HepG2 (cell line): ENCODE measurements around the gene ITIH3. TPM values are rescaled to one million over a fixed set of nuclear protein-coding genes. Genes with fewer than 3 reads are reported as not detected.

ENCODE experiments used
- CAMTA2 ChIP-seq: sonication (generic); formaldehyde crosslinking; IDR thresholded peaks from 2 replicates; pipeline ENCODE4 v1.4.0; 2020; ENCODE audit warnings: mild to moderate bottlenecking, missing genetic modification reagents, borderline replicate concordance
- FIP1L1 ChIP-seq: fragments of 200-400 bp; formaldehyde crosslinking; IDR thresholded peaks from 2 replicates; pipeline ENCODE4 v1.6.1; 2018; ENCODE audit warnings: low read depth, mild to moderate bottlenecking, low read length, moderate library complexity, borderline replicate concordance; ENCODE audit not compliant: insufficient read depth
- GATA4 ChIP-seq: sonication (generic); IDR thresholded peaks from 2 replicates; pipeline ENCODE4 v1.6.1; 2016; ENCODE audit warnings: antibody characterized with exemption, low read depth, borderline replicate concordance
- ISL2 ChIP-seq: sonication (generic); formaldehyde crosslinking; IDR thresholded peaks from 2 replicates; pipeline ENCODE4 v1.5.0; 2020; ENCODE audit warnings: missing genetic modification reagents
- KDM5B ChIP-seq: sonication (generic); formaldehyde crosslinking; IDR thresholded peaks from 2 replicates; pipeline ENCODE4 v1.4.0; 2020; ENCODE audit warnings: missing genetic modification reagents, mild to moderate bottlenecking, borderline replicate concordance
- MIXL1 ChIP-seq: IDR thresholded peaks from 2 replicates; pipeline ENCODE4 v1.6.1; 2016
- SRY ChIP-seq: sonication (generic); formaldehyde crosslinking; IDR thresholded peaks from 2 replicates; pipeline ENCODE4 v1.8.0; 2022; ENCODE audit warnings: mild to moderate bottlenecking, missing genetic modification reagents
- TOPORS ChIP-seq: sonication (generic); formaldehyde crosslinking; IDR thresholded peaks from 2 replicates; pipeline ENCODE4 v1.8.0; 2023; ENCODE audit warnings: mild to moderate bottlenecking, missing genetic modification reagents
- ZNF557 ChIP-seq: sonication (generic); formaldehyde crosslinking; IDR thresholded peaks from 2 replicates; pipeline ENCODE4 v1.4.0; 2020; ENCODE audit warnings: missing genetic modification reagents
- polyA plus RNA-seq, 8 experiments: library from polyadenylated mRNA; depleted of rRNA in 3 of 8; stranded (reverse) in 7 of 8; unstranded in 1 of 8; fragments of >200 nt; fragmentation: Illumina TruSeq in 4 of 8; extraction: Trizol in 4 of 8; gene quantifications; 2 replicates each; pipeline versions ENCODE4 v1.2.1 to v1.2.3, GENCODE V29; 2011 to 2016; ENCODE audit warnings: low read depth in 4 of 8, missing spikeins in 1 of 8, mixed read lengths in 1 of 8; ENCODE audit not compliant: insufficient read depth in 1 of 8
- total RNA-seq, 5 experiments: library from RNA; depleted of rRNA; stranded (reverse); fragments of >200 nt; fragmentation: Illumina TruSeq; extraction: Trizol; gene quantifications; 2 replicates each; pipeline ENCODE4 v1.2.3, GENCODE V29; 2016; ENCODE audit warnings: low read depth in 1 of 5
- TF ChIP-seq, protein P1 (sequence below): sonication (generic); formaldehyde crosslinking; IDR thresholded peaks from 2 replicates; pipeline ENCODE4 v1.4.0; 2020; ENCODE audit warnings: mild to moderate bottlenecking, missing genetic modification reagents, borderline replicate concordance
- TF ChIP-seq, protein P2 (sequence below): sonication (generic); formaldehyde crosslinking; IDR thresholded peaks from 2 replicates; pipeline ENCODE4 v1.4.0; 2020; ENCODE audit warnings: missing genetic modification reagents
- TF ChIP-seq, protein P3 (sequence below): sonication (generic); formaldehyde crosslinking; IDR thresholded peaks from 2 replicates; pipeline ENCODE4 v1.5.0; 2020; ENCODE audit warnings: missing genetic modification reagents
- TF ChIP-seq, protein P4 (sequence below): IDR thresholded peaks from 2 replicates; pipeline ENCODE4 v1.6.1; 2012; ENCODE audit warnings: low read length, improper control_type of control experiment
- TF ChIP-seq, protein P5 (sequence below): sonication (generic); formaldehyde crosslinking; IDR thresholded peaks from 2 replicates; pipeline ENCODE4 v1.4.0; 2020; ENCODE audit warnings: missing genetic modification reagents

The ITIH3 gene
- total and polyA plus RNA-seq, 2 of the 13 experiments (the other 11 are each of a cell fraction or from before 2014, with no cell fraction given) = 105 to 632 TPM

DNA sequence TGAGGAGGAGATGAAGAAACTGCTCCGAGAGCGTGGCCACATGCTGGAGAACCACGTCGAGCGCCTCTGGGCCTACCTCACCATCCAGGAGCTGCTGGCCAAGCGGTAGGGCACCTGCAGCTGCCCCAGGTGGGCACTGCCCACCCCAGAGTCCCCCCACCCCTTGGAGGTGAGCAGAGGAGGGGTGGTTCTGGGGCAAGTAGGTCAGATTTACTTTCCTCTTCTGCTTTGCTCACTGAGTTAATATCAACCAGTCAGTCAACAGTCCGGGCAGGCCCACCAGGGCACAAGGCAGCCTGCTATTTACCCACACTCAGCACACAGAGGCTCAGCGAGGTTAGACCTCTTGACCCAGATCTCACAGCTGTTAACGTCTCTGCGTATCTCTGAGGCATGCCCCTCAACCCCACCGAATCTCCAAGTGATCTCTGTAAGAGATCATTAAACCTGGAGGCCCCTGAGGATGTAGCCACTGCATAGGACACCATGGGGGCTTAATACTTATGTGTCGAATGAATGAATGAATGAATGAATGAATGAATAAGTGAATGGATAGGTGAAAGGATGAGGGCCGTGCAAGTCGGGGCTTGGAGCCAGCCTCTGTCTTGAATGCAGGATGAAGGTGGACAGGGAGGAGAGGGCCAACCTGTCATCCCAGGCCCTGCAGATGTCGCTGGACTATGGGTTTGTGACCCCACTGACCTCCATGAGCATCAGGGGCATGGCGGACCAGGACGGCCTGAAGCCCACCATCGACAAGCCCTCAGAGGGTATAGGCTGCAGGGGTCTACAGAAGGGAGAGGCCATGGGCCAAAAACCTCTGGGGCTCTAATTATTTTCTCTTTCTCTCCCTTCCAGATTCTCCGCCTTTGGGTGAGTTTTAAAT is 8.0 kb upstream of the ITIH3 start (continued):
- TF ChIP-seq, protein P1, sequence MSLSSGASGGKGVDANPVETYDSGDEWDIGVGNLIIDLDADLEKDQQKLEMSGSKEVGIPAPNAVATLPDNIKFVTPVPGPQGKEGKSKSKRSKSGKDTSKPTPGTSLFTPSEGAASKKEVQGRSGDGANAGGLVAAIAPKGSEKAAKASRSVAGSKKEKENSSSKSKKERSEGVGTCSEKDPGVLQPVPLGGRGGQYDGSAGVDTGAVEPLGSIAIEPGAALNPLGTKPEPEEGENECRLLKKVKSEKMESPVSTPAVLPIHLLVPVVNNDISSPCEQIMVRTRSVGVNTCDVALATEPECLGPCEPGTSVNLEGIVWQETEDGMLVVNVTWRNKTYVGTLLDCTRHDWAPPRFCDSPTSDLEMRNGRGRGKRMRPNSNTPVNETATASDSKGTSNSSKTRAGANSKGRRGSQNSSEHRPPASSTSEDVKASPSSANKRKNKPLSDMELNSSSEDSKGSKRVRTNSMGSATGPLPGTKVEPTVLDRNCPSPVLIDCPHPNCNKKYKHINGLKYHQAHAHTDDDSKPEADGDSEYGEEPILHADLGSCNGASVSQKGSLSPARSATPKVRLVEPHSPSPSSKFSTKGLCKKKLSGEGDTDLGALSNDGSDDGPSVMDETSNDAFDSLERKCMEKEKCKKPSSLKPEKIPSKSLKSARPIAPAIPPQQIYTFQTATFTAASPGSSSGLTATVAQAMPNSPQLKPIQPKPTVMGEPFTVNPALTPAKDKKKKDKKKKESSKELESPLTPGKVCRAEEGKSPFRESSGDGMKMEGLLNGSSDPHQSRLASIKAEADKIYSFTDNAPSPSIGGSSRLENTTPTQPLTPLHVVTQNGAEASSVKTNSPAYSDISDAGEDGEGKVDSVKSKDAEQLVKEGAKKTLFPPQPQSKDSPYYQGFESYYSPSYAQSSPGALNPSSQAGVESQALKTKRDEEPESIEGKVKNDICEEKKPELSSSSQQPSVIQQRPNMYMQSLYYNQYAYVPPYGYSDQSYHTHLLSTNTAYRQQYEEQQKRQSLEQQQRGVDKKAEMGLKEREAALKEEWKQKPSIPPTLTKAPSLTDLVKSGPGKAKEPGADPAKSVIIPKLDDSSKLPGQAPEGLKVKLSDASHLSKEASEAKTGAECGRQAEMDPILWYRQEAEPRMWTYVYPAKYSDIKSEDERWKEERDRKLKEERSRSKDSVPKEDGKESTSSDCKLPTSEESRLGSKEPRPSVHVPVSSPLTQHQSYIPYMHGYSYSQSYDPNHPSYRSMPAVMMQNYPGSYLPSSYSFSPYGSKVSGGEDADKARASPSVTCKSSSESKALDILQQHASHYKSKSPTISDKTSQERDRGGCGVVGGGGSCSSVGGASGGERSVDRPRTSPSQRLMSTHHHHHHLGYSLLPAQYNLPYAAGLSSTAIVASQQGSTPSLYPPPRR (CRISPR knock-in tag) = peak; percentile 91; the same call in 1 of the 2 replicates
- 0 out of 2 replicates have a peak, but pooled peaks have one; percentile 42 for TF ChIP-seq SRY (CRISPR knock-in tag)
- no peak for TF ChIP-seq CAMTA2 (CRISPR knock-in tag)
- TF ChIP-seq ISL2 (CRISPR knock-in tag) = peak; percentile 68
- TF ChIP-seq ZNF557 (CRISPR knock-in tag) = no peak
- no peak; the same call in 1 of the 2 replicates for TF ChIP-seq GATA4
- TF ChIP-seq, protein P2, sequence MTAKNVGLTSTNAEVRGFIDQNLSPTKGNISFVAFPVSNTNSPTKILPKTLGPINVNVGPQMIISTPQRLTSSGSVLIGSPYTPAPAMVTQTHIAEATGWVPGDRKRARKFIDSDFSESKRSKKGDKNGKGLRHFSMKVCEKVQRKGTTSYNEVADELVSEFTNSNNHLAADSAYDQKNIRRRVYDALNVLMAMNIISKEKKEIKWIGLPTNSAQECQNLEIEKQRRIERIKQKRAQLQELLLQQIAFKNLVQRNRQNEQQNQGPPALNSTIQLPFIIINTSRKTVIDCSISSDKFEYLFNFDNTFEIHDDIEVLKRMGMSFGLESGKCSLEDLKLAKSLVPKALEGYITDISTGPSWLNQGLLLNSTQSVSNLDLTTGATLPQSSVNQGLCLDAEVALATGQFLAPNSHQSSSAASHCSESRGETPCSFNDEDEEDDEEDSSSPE (CRISPR knock-in tag) = no peak
- no peak for TF ChIP-seq FIP1L1
- TF ChIP-seq, protein P3, sequence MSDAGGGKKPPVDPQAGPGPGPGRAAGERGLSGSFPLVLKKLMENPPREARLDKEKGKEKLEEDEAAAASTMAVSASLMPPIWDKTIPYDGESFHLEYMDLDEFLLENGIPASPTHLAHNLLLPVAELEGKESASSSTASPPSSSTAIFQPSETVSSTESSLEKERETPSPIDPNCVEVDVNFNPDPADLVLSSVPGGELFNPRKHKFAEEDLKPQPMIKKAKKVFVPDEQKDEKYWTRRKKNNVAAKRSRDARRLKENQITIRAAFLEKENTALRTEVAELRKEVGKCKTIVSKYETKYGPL (CRISPR knock-in tag) = no peak
- peak; percentile 45; the same call in 1 of the 2 replicates for TF ChIP-seq TOPORS (CRISPR knock-in tag)
- 0 out of 2 replicates have a peak, but pooled peaks have one; percentile 44 for TF ChIP-seq MIXL1 (CRISPR knock-in tag)
- TF ChIP-seq, protein P4, sequence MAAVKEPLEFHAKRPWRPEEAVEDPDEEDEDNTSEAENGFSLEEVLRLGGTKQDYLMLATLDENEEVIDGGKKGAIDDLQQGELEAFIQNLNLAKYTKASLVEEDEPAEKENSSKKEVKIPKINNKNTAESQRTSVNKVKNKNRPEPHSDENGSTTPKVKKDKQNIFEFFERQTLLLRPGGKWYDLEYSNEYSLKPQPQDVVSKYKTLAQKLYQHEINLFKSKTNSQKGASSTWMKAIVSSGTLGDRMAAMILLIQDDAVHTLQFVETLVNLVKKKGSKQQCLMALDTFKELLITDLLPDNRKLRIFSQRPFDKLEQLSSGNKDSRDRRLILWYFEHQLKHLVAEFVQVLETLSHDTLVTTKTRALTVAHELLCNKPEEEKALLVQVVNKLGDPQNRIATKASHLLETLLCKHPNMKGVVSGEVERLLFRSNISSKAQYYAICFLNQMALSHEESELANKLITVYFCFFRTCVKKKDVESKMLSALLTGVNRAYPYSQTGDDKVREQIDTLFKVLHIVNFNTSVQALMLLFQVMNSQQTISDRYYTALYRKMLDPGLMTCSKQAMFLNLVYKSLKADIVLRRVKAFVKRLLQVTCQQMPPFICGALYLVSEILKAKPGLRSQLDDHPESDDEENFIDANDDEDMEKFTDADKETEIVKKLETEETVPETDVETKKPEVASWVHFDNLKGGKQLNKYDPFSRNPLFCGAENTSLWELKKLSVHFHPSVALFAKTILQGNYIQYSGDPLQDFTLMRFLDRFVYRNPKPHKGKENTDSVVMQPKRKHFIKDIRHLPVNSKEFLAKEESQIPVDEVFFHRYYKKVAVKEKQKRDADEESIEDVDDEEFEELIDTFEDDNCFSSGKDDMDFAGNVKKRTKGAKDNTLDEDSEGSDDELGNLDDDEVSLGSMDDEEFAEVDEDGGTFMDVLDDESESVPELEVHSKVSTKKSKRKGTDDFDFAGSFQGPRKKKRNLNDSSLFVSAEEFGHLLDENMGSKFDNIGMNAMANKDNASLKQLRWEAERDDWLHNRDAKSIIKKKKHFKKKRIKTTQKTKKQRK = no peak
- TF ChIP-seq, protein P5, sequence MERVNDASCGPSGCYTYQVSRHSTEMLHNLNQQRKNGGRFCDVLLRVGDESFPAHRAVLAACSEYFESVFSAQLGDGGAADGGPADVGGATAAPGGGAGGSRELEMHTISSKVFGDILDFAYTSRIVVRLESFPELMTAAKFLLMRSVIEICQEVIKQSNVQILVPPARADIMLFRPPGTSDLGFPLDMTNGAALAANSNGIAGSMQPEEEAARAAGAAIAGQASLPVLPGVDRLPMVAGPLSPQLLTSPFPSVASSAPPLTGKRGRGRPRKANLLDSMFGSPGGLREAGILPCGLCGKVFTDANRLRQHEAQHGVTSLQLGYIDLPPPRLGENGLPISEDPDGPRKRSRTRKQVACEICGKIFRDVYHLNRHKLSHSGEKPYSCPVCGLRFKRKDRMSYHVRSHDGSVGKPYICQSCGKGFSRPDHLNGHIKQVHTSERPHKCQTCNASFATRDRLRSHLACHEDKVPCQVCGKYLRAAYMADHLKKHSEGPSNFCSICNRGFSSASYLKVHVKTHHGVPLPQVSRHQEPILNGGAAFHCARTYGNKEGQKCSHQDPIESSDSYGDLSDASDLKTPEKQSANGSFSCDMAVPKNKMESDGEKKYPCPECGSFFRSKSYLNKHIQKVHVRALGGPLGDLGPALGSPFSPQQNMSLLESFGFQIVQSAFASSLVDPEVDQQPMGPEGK = peak; percentile 39; the same call in 1 of the 2 replicates
- 0 out of 2 replicates have a peak, but pooled peaks have one; percentile 43 for TF ChIP-seq KDM5B
